Omental fat pad (tissue), 4 donors: Measurements from ENCODE around the gene TLCD1. TPM values are rescaled to one million over a fixed set of nuclear protein-coding genes. Genes with fewer than 3 reads are reported as not detected.

Experiments used
- ATAC-seq: fragments of 150-250 bp; one replicate; pipeline ENCODE4 v1.9.1; 2016; ENCODE audit warnings: mild to moderate bottlenecking, moderate library complexity; ENCODE audit not compliant: low FRiP score
- DNase-seq: peaks from one replicate; pipeline ENCODE4 v3.0.0-alpha.2; 2019; ENCODE audit warnings: low spot score
- CTCF ChIP-seq, 3 donors: fragments of 450-650 bp; IDR thresholded peaks; one replicate each; pipeline ENCODE4 v1.5.1; 2016 to 2017; ENCODE audit warnings: antibody characterized with exemption in 3 of 3, mild to moderate bottlenecking in 3 of 3, moderate library complexity in 2 of 3
- total RNA-seq, 4 donors: library from RNA; depleted of rRNA; stranded (reverse); fragments of >200 nt; gene quantifications; one replicate each; pipeline ENCODE4 v1.1.0, GENCODE V29; 2016

The TLCD1 gene
- total RNA-seq, 4 donors from 2014 or later, result 2.1 to 5.2 (median 3.6) TPM; not detected in 1

GRCh38 chr17:28745786-28746411 lies 19.9 kb upstream of the TLCD1 start:
- ATAC-seq, result peak; percentile 45
- TF ChIP-seq CTCF (IDR thresholded peaks at IDR 0.05), result no peak
- DNase-seq, result peak; percentile 45

GRCh38 chr17:28744972-28745785 lies 19.1 kb upstream of the TLCD1 start:
- DNase-seq (no peak), ATAC-seq (no peak)
- TF ChIP-seq CTCF (IDR thresholded peaks at IDR 0.05), result no peak

- ATAC-seq (peak; percentile 22), DNase-seq (peak; percentile 46)
Observed at GRCh38 chr17:28744104-28744971, 18.3 kb upstream of the TLCD1 start.

GRCh38 chr17:28743243-28744103 lies 17.4 kb upstream of the TLCD1 start, which contains the start of gene TRAF4:
TSS of gene TRAF4 (plus strand) at chr17:28744011. CDS start at chr17:28744113, 102 bp downstream.
- peak; percentile 52 for DNase-seq
- ATAC-seq, result peak; percentile 83
- no peak for TF ChIP-seq CTCF (IDR thresholded peaks at IDR 0.05)

More at GRCh38 chr17:28744104-28744971, 18.3 kb upstream of the TLCD1 start:
- no peak for TF ChIP-seq CTCF (IDR thresholded peaks at IDR 0.05)

- no peak for DNase-seq
- TF ChIP-seq CTCF (IDR thresholded peaks at IDR 0.05), result no peak
Observed at GRCh38 chr17:28741358-28742349, 15.6 kb upstream of the TLCD1 start.

More at GRCh38 chr17:28741358-28742349, 15.6 kb upstream of the TLCD1 start:
- no peak for ATAC-seq
